Measurements from ENCODE around the gene NAALAD2.
"Not testable (repeated sequence)": the region's sequence is repeated elsewhere in the genome, so short reads cannot be mapped to it uniquely, and the experiment has no call there.

Gene NAALAD2

GRCh38 chr11:90239967-90240636 lies 105.6 kb downstream of the NAALAD2 start:
- in situ Hi-C loops (cut with HindIII; ENCODE audit: low sequenced_read_pairs), result not testable (repeated sequence)

GRCh38 chr11:90241414-90241813 lies 107.0 kb downstream of the NAALAD2 start:
- in situ Hi-C loops (cut with HindIII; ENCODE audit: low sequenced_read_pairs), result no loop called here

Data from DLD1 (cell line).